ENCODE data around the gene FXR2. TPM values are rescaled to one million over a fixed set of nuclear protein-coding genes. Genes with fewer than 3 reads are reported as not detected.

The FXR2 gene
- total RNA-seq, 1 experiment from 2014 or later = 30.2 TPM

DNA sequence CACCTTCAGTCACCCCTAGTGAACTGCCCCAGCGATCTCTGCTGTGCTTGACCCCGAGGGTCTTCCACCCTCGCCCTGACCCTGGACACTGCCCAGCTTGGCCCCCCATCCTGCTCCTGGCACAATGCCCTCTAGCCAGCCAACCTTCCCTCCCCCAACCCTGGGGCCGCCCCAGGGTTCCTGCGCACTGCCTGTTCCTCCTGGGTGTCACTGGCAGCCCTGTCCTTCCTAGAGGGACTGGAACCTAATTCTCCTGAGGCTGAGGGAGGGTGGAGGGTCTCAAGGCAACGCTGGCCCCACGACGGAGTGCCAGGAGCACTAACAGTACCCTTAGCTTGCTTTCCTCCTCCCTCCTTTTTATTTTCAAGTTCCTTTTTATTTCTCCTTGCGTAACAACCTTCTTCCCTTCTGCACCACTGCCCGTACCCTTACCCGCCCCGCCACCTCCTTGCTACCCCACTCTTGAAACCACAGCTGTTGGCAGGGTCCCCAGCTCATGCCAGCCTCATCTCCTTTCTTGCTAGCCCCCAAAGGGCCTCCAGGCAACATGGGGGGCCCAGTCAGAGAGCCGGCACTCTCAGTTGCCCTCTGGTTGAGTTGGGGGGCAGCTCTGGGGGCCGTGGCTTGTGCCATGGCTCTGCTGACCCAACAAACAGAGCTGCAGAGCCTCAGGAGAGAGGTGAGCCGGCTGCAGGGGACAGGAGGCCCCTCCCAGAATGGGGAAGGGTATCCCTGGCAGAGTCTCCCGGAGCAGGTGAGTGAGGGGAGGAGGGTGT is 56.0 kb downstream of the FXR2 start, which contains the start of gene TNFSF13:
TNFSF13 (plus strand) TSS at position 207 of the 776 bp plus-strand sequence; CDS start at position 497, 290 bp downstream.
- H3K27me3 ChIP-seq = no peaks in the 10 kb centered on the region
- peak within 1 kb of the TSS; percentile 43 for H3K4me3 ChIP-seq
- H3K27ac ChIP-seq = no peak within 1 kb of the TSS
- no peaks in the 10 kb centered on the region for H3K36me3 ChIP-seq
- no peaks in the 10 kb centered on the region for H3K9me3 ChIP-seq (replicated peaks)
- H3K4me1 ChIP-seq = 0 out of 2 replicates have a peak, but pooled peaks cover 5% of the 10 kb centered on the region
- DNase-seq = no peak

DNA sequence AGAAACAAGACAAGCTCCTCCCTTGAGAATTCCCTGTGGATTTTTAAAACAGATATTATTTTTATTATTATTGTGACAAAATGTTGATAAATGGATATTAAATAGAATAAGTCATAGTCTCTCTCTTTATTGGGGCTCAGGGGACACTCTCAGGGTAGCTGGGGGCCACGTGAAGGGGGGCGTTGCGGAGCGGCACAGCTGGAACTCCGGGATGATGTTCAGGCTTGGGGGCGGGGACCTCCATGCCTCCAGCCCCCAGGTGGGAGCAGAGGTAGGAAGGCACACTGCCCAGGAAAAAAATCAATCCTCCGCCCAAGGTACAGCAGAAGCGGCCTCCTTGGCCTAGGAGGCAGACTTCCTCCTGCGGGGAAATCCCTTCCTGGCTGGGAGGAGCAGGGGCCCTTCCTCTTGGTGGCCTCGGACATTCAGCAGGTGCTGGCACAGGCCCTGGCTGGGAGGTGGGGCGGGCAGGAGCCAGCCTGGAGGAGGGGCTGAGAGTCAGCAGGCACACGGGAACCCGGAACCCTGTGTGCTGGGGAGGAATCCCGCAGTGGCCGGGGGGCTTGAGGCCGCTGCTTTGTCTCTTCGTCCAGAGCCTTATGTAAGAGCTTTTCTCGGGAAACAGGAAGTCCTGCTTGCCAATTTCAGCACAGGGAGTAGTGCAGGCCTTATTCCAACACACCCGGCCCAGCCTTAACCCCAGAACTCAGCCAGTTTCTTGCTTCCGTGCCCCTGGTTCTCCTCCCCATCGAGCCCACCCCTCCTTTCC is 56.7 kb downstream of the FXR2 start:
- Histone ChIP-seq H3K36me3 (no peaks in the 10 kb centered on the region), H3K9me3 (replicated peaks) (no peaks in the 10 kb centered on the region), H3K4me1 (0 out of 2 replicates have a peak, but pooled peaks cover 5% of the 10 kb centered on the region), H3K27me3 (no peaks in the 10 kb centered on the region), H3K27ac (no peak overlapping the region), H3K4me3 (peak overlapping the region; percentile 43)
- peak; percentile 53 to 63 for DNase-seq

DNA sequence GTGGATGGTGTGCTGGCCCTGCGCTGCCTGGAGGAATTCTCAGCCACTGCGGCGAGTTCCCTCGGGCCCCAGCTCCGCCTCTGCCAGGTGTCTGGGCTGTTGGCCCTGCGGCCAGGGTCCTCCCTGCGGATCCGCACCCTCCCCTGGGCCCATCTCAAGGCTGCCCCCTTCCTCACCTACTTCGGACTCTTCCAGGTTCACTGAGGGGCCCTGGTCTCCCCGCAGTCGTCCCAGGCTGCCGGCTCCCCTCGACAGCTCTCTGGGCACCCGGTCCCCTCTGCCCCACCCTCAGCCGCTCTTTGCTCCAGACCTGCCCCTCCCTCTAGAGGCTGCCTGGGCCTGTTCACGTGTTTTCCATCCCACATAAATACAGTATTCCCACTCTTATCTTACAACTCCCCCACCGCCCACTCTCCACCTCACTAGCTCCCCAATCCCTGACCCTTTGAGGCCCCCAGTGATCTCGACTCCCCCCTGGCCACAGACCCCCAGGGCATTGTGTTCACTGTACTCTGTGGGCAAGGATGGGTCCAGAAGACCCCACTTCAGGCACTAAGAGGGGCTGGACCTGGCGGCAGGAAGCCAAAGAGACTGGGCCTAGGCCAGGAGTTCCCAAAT is 57.4 kb downstream of the FXR2 start:
- no peak for DNase-seq
- H3K4me1 ChIP-seq = 0 out of 2 replicates have a peak, but pooled peaks cover 5% of the 10 kb centered on the region
- no peak overlapping the region for H3K4me3 ChIP-seq
- H3K36me3 ChIP-seq = no peaks in the 10 kb centered on the region
- H3K9me3 ChIP-seq (replicated peaks) = no peaks in the 10 kb centered on the region
- no peak overlapping the region for H3K27ac ChIP-seq
- H3K27me3 ChIP-seq = no peaks in the 10 kb centered on the region

DNA sequence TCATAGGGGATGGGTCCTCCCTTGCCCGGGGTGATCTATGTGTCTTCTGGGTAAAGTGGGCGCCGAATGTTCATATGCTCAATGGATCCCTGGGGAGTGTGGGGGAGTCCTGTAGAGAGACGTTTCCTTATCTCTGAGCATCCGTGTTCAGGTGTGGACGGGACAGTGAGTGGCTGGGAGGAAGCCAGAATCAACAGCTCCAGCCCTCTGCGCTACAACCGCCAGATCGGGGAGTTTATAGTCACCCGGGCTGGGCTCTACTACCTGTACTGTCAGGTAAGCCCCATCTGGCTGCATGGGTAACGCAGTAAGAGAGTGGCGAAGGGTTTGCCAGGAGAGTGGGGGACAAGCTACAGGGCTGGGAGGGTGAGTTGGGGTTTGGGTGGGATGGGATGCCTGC is 58.1 kb downstream of the FXR2 start:
- no peaks in the 10 kb centered on the region for H3K36me3 ChIP-seq
- 0 out of 2 replicates have a peak, but pooled peaks cover 5% of the 10 kb centered on the region for H3K4me1 ChIP-seq
- H3K4me3 ChIP-seq = no peak overlapping the region
- H3K27ac ChIP-seq = no peak overlapping the region
- no peaks in the 10 kb centered on the region for H3K27me3 ChIP-seq
- no peaks in the 10 kb centered on the region for H3K9me3 ChIP-seq (replicated peaks)
- no peak for DNase-seq

DNA sequence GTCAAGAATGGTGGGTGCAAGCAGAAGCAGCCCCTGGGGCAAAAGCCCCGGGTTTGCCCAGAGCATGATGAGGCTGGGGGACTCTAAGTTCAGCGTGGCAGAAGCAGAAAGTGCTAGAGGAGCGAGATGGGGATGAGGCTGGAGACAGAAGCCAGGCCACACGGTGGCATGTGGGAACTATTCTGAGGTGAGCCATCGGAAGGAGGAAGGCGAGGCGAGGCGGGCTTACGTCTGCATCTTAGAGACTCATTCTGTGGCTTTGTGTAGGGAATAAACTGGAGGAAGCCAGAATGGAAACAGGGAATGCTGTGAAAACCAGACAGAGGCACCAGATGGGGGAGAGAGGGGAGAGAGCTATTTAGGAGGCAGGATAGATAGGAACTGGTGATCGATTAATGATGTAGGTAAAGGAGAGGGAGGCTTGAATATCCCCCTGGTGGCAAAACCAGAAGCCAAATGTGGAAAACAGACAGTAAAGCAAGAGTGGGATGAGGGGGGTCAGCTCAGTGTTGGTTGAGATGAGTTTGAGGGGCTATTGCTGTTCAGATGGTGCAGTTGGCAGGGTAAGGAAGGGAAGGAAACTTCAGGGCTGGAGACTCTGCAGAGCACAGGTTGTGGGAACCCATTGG is 59.3 kb downstream of the FXR2 start:
- Histone ChIP-seq H3K4me1 (0 out of 2 replicates have a peak, but pooled peaks cover 3% of the 10 kb centered on the region), H3K36me3 (no peaks in the 10 kb centered on the region), H3K27ac (no peak overlapping the region), H3K4me3 (no peak overlapping the region), H3K9me3 (replicated peaks) (no peaks in the 10 kb centered on the region), H3K27me3 (no peaks in the 10 kb centered on the region)
- DNase-seq = no peak

DNA sequence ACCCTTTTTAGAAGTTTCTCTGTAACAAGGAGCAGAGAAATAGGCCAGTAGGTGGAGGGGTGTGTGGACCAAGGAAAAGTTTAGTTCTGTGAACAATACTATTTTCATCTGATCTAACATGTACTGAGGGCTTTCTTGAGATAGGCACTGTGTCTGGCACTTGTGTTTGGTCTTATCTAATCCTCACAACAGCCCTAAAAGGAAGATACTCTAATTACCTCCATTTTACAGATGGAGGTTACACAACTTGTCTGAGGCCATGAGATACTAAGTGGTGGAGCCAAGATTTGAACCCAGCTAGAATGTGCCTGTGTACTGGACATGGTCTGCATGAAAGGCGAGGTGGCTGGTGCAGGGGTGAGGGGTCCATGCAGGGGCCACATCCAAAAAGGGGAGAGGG is 61.3 kb downstream of the FXR2 start:
- Histone ChIP-seq H3K36me3 (no peaks in the 10 kb centered on the region), H3K27me3 (no peaks in the 10 kb centered on the region), H3K4me3 (no peak overlapping the region), H3K27ac (no peak overlapping the region), H3K4me1 (0 out of 2 replicates have a peak, but pooled peaks cover 3% of the 10 kb centered on the region), H3K9me3 (replicated peaks) (no peaks in the 10 kb centered on the region)
- no peak for DNase-seq

DNA sequence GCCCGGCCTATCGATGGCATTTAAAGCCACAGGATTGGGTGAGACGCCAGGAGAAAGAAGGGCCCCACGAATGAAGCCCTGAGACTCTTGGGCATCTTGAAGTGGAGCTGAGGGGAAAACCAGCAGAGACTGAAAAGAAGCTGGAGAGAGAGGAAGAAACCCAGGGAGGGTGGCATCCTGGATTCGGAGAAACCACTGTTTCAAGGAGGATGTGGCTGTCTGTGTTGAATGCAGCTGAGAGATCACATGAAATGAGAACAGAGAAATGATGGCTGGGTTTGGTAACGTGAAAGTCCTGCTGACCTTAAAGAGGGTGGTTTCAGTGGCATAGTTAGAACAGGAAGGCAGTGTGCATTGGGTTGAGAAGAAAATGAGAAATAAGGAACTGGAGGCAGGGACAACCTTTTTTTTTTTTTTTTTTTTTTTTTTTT is 62.1 kb downstream of the FXR2 start:
- no peaks in the 10 kb centered on the region for H3K36me3 ChIP-seq
- H3K27ac ChIP-seq = no peak overlapping the region
- H3K4me3 ChIP-seq = no peak overlapping the region
- H3K4me1 ChIP-seq = 0 out of 2 replicates have a peak, but pooled peaks cover 3% of the 10 kb centered on the region
- DNase-seq = no peak
- H3K27me3 ChIP-seq = no peaks in the 10 kb centered on the region
- no peaks in the 10 kb centered on the region for H3K9me3 ChIP-seq (replicated peaks)

DNA sequence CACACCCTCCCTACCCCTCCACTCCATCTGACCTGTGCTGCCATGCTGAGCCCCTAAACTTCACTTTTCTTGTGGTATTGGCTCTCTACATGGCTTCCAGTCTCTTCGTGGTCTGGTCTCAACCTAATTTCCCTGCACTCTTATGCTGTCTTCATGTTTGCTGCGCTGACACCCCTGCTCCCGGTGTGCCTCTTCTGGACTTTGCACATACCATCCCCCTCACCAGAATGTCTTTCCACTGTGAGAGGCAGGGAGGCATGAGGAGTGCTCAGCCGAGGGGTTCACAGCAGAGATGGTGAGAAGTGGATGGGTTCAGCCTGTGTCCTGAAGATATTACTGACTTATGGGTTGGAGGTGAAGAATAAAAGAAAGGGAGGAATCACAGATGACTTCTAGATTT is 63.3 kb downstream of the FXR2 start:
- DNase-seq = no peak
- H3K27ac ChIP-seq = no peak overlapping the region
- H3K9me3 ChIP-seq (replicated peaks) = no peaks in the 10 kb centered on the region
- no peaks in the 10 kb centered on the region for H3K36me3 ChIP-seq
- H3K27me3 ChIP-seq = no peaks in the 10 kb centered on the region
- no peak overlapping the region for H3K4me3 ChIP-seq
- H3K4me1 ChIP-seq = no peaks in the 10 kb centered on the region

DNA sequence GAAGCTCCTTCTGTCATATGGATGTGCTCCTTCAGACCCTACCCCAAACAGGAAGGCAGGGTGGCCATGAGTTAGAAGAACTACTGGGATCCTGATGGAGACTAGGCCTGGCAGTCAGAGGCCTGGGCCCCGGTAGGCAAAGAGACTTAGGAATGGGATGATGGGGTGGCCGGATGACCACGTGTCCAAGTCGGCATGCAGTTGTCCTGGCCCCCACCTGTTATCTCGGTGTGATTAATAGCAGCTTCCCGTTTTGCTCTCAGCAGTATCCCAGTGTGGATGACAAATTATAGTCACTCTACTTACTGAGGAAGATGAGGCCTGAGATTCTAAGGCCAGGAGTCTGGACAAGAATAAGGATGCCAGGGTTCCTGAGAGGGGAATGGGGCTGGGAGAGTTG is 64.4 kb downstream of the FXR2 start:
- DNase-seq = peak; percentile 42 to 45
- no peaks in the 10 kb centered on the region for H3K9me3 ChIP-seq (replicated peaks)
- no peaks in the 10 kb centered on the region for H3K36me3 ChIP-seq
- no peaks in the 10 kb centered on the region for H3K4me1 ChIP-seq
- no peak overlapping the region for H3K27ac ChIP-seq
- H3K27me3 ChIP-seq = no peaks in the 10 kb centered on the region
- H3K4me3 ChIP-seq = no peak overlapping the region

DNA sequence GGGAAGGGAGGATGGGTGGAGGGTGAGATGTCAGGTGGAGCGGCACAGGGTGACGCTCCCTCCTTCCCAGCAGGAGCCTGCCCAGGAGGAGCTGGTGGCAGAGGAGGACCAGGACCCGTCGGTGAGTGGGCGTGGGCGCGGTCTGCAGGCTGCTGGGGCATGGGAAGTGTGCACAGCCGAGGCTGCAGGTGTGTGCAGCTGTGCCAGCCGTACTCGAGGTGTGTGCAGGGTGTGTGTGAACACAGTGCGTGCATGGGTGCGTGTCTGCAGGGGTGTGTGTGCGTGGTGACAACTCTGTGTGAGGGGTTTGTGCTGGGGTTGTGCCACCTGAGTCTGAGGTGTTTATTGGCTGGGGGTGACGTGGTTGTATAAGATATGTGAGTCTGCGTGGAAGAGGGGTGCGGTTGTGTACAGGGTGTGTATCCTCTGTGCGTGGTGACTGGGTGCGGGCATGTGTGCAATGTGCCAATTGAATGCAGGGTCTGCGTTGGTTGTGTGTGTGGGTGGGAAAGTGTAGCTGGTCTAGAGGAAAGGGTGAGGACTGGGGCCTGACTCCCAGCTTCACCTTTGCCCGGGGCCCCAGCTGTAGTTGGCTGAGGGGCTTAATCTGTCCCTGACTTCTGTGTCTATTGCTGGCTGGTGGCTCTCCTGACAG is 65.2 kb downstream of the FXR2 start:
- H3K4me1 ChIP-seq = no peaks in the 10 kb centered on the region
- DNase-seq = no peak

DNA sequence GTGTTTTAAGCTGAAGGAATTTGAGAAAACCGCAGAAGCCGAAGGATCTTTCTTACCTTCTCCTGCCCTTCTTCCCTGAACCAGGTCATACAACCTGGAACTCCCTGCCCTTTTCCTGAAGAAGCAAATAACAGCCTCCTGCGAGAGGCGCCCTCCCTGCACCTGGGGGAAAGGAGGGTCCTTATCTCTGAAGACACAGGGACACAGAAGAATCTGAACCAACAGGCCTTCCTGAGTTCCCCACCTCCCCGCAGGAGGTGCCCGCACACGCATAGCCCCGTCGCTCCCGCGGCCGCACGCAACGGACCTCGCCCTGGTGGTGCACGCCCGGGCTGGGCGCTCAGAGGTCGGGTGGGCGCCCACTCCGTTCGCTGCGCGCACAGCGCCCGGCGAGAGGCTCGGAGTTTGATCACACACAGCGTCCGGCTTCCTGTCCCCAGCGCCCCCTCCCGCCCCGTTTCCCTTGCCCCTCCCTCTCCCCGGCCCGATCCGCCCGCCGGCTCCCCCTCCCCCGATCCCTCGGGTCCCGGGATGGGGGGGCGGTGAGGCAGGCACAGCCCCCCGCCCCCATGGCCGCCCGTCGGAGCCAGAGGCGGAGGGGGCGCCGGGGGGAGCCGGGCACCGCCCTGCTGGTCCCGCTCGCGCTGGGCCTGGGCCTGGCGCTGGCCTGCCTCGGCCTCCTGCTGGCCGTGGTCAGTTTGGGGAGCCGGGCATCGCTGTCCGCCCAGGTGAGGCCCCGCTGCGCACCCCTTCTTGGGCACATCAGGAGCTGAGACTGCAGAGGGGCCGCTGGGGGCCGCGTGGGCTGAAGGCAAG is 65.9 kb downstream of the FXR2 start, which contains the start of gene TNFSF12:
TNFSF12 (plus strand) TSS at position 474 of the 816 bp plus-strand sequence; CDS start at position 570, 96 bp downstream.
- DNase-seq = no peak
- Histone ChIP-seq H3K27me3 (no peaks in the 10 kb centered on the region), H3K4me3 (no peak within 1 kb of the TSS), H3K4me1 (no peaks in the 10 kb centered on the region), H3K27ac (no peak within 1 kb of the TSS), H3K36me3 (no peaks in the 10 kb centered on the region), H3K9me3 (replicated peaks) (no peaks in the 10 kb centered on the region)

More for the DNA sequence above, 65.2 kb downstream of the FXR2 start:
- Histone ChIP-seq H3K27me3 (no peaks in the 10 kb centered on the region), H3K36me3 (no peaks in the 10 kb centered on the region), H3K27ac (no peak overlapping the region), H3K4me3 (no peak overlapping the region), H3K9me3 (replicated peaks) (no peaks in the 10 kb centered on the region)

DNA sequence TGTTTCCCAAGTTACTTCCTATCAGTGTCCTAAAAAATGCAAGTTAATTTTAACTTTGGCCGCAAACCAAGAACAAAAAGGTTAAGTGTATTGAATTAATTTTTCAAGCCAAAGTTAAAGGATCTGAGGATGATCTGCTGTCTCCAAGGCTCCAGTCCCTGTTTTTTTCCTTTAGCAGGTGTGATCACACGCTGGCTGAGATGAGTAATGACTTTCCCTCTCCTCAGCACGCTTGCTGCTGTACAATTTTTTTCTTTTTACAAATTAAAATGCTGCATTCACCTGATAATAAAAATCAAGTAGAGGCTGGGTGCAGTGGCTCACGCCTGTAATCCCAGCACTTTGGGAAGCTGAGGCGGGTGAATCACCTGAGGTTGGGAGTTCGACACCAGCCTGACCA is 69.8 kb downstream of the FXR2 start:
- Histone ChIP-seq H3K27me3 (no peaks in the 10 kb centered on the region), H3K27ac (no peak overlapping the region), H3K9me3 (replicated peaks) (no peaks in the 10 kb centered on the region), H3K4me3 (no peak overlapping the region), H3K4me1 (no peaks in the 10 kb centered on the region), H3K36me3 (no peaks in the 10 kb centered on the region)
- no peak for DNase-seq

Measured in SJCRH30 (cell line).